ENCODE measurements around the gene MYLK.

The MYLK gene

GRCh38 chr3:123602325-123602724, 281.8 kb downstream of the MYLK start:
- TF ChIP-seq FOXP2 (optimal IDR thresholded peaks at IDR 0.05; ENCODE audit: borderline replicate concordance, extremely low read depth, extremely low read length, insufficient read depth) (no peak), POLR2AphosphoS5 (IDR thresholded peaks at IDR 0.05; ENCODE audit: low read depth, low read length) (no peak), SIN3A (IDR thresholded peaks at IDR 0.05; ENCODE audit: borderline replicate concordance, insufficient read depth, low read length) (no peak), REST (IDR thresholded peaks at IDR 0.05; ENCODE audit: insufficient read depth in 1 of 2, low read depth in 2 of 2, low read length in 2 of 2) (no peak), TAF1 (IDR thresholded peaks at IDR 0.05; ENCODE audit: borderline replicate concordance, insufficient read depth, low read length) (no peak)

DNA sequence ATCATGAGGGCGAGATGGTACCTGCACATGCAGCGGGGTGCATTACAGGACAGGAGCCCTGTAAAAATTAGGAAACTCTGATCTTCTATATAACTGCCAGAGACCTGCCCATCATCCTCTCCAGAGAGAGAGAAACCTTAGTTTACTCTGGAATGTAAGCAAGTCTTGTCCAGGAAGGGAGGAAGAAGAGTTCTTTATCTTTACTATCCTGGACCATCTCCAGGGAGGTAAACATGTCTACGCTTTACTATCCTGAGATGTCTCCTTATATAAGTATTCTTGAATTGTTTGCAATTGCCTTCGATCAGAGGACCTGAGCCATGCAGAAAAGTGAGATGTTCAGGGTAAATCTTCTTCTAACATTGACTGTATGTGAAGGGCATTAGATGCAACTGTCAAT, 286.6 kb downstream of the MYLK start:
- TF ChIP-seq SIN3A (IDR thresholded peaks at IDR 0.05; ENCODE audit: borderline replicate concordance, insufficient read depth, low read length) (no peak), TAF1 (IDR thresholded peaks at IDR 0.05; ENCODE audit: borderline replicate concordance, insufficient read depth, low read length) (no peak), REST (IDR thresholded peaks at IDR 0.05; ENCODE audit: insufficient read depth in 1 of 2, low read depth in 2 of 2, low read length in 2 of 2) (no peak), FOXP2 (optimal IDR thresholded peaks at IDR 0.05; ENCODE audit: borderline replicate concordance, extremely low read depth, extremely low read length, insufficient read depth) (no peak), POLR2AphosphoS5 (IDR thresholded peaks at IDR 0.05; ENCODE audit: low read depth, low read length) (no peak)

GRCh38 chr3:123595396-123596180, 288.5 kb downstream of the MYLK start:
- peak in 1 of 2 experiments; percentile 52; a peak in 1 of 4 replicates for TF ChIP-seq REST (IDR thresholded peaks at IDR 0.05; ENCODE audit: insufficient read depth in 1 of 2, low read depth in 2 of 2, low read length in 2 of 2)
- no peak for TF ChIP-seq FOXP2 (optimal IDR thresholded peaks at IDR 0.05; ENCODE audit: borderline replicate concordance, extremely low read depth, extremely low read length, insufficient read depth)

GRCh38 chr3:123593381-123593780, 290.8 kb downstream of the MYLK start:
- TF ChIP-seq REST (IDR thresholded peaks at IDR 0.05; ENCODE audit: insufficient read depth in 1 of 2, low read depth in 2 of 2, low read length in 2 of 2), result no peak
- TF ChIP-seq FOXP2 (optimal IDR thresholded peaks at IDR 0.05; ENCODE audit: borderline replicate concordance, extremely low read depth, extremely low read length, insufficient read depth), result no peak
- TF ChIP-seq SIN3A (IDR thresholded peaks at IDR 0.05; ENCODE audit: borderline replicate concordance, insufficient read depth, low read length), result no peak
- no peak for TF ChIP-seq POLR2AphosphoS5 (IDR thresholded peaks at IDR 0.05; ENCODE audit: low read depth, low read length)
- no peak for TF ChIP-seq TAF1 (IDR thresholded peaks at IDR 0.05; ENCODE audit: borderline replicate concordance, insufficient read depth, low read length)

Measured in PFSK-1 (cell line).